ENCODE results near the gene F2R. TPM values are rescaled to one million over a fixed set of nuclear protein-coding genes. Genes with fewer than 3 reads are reported as not detected.
A peak's percentile ranks its signal among the peaks of the same experiment; 100 is the strongest.

F2R gene
- total and polyA plus RNA-seq, 9 of the 15 experiments (the other 6 are each of a cell fraction or from before 2014, with no cell fraction given) = 4.0 to 34.7 (median 15.1) TPM

- TF ChIP-seq KLF1 (tag; IDR thresholded peaks at IDR 0.05) (no peak), FOXM1 (IDR thresholded peaks at IDR 0.05; ENCODE audit: low read depth) (no peak), FOXM1 (CRISPR knock-in tag; IDR thresholded peaks at IDR 0.05; ENCODE audit: low read depth) (no peak), ZNF274 (IDR thresholded peaks at IDR 0.05; ENCODE audit: borderline replicate concordance, low read depth, low read length) (no peak), MCM2 (IDR thresholded peaks at IDR 0.05; ENCODE audit: low read depth) (no peak), ZNF324 (CRISPR knock-in tag; IDR thresholded peaks at IDR 0.05) (no peak), U2AF1 (optimal IDR thresholded peaks at IDR 0.05; ENCODE audit: low read depth, low read length) (no peak), TBL1XR1 (IDR thresholded peaks at IDR 0.05; ENCODE audit: low read length in 2 of 2) (no peak), ZNF668 (CRISPR knock-in tag; IDR thresholded peaks at IDR 0.05) (no peak), TCF7 (IDR thresholded peaks at IDR 0.05; ENCODE audit: borderline replicate concordance) (no peak), ZNF740 (CRISPR knock-in tag; IDR thresholded peaks at IDR 0.05) (no peak), ZNF740 (tag; IDR thresholded peaks at IDR 0.05) (no peak), GABPB2 (CRISPR knock-in tag; conservative IDR thresholded peaks at IDR 0.05) (no peak), GTF2E2 (tag; IDR thresholded peaks at IDR 0.05) (no peak), EHMT2 (IDR thresholded peaks at IDR 0.05) (peak; percentile 36; the same call in 1 of the 2 replicates), SPI1 (IDR thresholded peaks at IDR 0.05; ENCODE audit: borderline replicate concordance, low read depth, low read length) (peak; percentile 46; the same call in 1 of the 2 replicates), AFF4 (CRISPR knock-in tag; IDR thresholded peaks at IDR 0.05) (no peak)
Measured at GRCh38 chr5:76667495-76667894, 48.4 kb upstream of the F2R start (continued).
